Calu3 (cell line): ENCODE data around the gene CWC22. TPM values are rescaled to one million over a fixed set of nuclear protein-coding genes. Genes with fewer than 3 reads are reported as not detected.

Experiments
- BruUV-seq: library from RNA; stranded (reverse); fragments of 400-500 nt; replicated peaks from 2 replicates; lab custom pipeline; 2021; lab: Mats Ljungman, UMichigan
- CTCF ChIA-PET: fragments of 300-600 bp; sonication (Branson Sonifier 250); formaldehyde crosslinking; loops from one replicate; lab custom pipeline; 2022; ENCODE audit warnings: antibody characterized with exemption; lab: Charles Lee
- DNase-seq: peaks from one replicate; pipeline ENCODE4 v3.0.0; 2022
- H3K27ac Mint-ChIP-seq: one replicate; pipeline ENCODE4 v1.8.0; 2022; ENCODE audit warnings: mixed read lengths; ENCODE audit not compliant: unreplicated experiment
- H3K27me3 Mint-ChIP-seq: one replicate; pipeline ENCODE4 v1.8.0; 2022; ENCODE audit warnings: mixed read lengths; ENCODE audit not compliant: unreplicated experiment
- H3K36me3 Mint-ChIP-seq: one replicate; pipeline ENCODE4 v1.8.0; 2022; ENCODE audit warnings: mild to moderate bottlenecking, moderate library complexity, mixed read lengths; ENCODE audit not compliant: insufficient read depth, unreplicated experiment
- H3K4me1 Mint-ChIP-seq: one replicate; pipeline ENCODE4 v1.8.0; 2022; ENCODE audit warnings: mild to moderate bottlenecking, low read depth, mixed read lengths; ENCODE audit not compliant: unreplicated experiment
- H3K4me3 Mint-ChIP-seq: one replicate; pipeline ENCODE4 v1.8.0; 2022; ENCODE audit warnings: mild to moderate bottlenecking, low read depth, moderate library complexity, mixed read lengths; ENCODE audit not compliant: unreplicated experiment
- H3K9me3 Mint-ChIP-seq: one replicate; pipeline ENCODE4 v1.8.0; 2022; ENCODE audit warnings: low read depth, mixed read lengths; ENCODE audit not compliant: unreplicated experiment
- intact Hi-C: fragments of 100-400 bp; cut with micrococcal nuclease; formaldehyde crosslinking; loops from one replicate; pipeline ENCODE4 v1.10.0; 2022; ENCODE audit not compliant: unreplicated experiment
- total RNA-seq: library from RNA; stranded (reverse); gene quantifications from 2 replicates; pipeline ENCODE4 v1.2.3, GENCODE V29; 2022
- TF ChIP-seq, protein P1 (sequence below): fragments of 200-600 bp; IDR thresholded peaks from one replicate; pipeline ENCODE4 v1.8.0; 2022; ENCODE audit warnings: antibody characterized with exemption; ENCODE audit not compliant: unreplicated experiment

Gene CWC22
- total RNA-seq, 1 experiment from 2014 or later = 20.5 TPM

DNA sequence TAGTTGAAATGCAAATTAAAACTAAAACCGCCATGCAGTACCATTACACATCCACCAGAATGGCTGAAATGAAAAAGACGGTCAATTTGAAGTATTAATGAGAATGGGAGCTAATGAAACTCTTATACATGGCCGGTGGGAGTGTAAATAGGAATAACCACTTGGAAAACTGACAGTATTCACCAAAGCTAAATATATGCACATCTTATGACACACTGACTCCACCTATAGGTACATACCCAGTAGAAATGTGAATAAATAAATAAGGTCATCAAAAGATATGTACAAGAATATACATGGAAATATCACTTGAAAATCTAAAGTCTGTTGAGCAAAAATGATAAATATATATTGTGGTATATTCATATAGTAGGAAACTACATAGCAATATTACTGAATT is 57.7 kb downstream of the CWC22 start:
- TF ChIP-seq, protein P1, sequence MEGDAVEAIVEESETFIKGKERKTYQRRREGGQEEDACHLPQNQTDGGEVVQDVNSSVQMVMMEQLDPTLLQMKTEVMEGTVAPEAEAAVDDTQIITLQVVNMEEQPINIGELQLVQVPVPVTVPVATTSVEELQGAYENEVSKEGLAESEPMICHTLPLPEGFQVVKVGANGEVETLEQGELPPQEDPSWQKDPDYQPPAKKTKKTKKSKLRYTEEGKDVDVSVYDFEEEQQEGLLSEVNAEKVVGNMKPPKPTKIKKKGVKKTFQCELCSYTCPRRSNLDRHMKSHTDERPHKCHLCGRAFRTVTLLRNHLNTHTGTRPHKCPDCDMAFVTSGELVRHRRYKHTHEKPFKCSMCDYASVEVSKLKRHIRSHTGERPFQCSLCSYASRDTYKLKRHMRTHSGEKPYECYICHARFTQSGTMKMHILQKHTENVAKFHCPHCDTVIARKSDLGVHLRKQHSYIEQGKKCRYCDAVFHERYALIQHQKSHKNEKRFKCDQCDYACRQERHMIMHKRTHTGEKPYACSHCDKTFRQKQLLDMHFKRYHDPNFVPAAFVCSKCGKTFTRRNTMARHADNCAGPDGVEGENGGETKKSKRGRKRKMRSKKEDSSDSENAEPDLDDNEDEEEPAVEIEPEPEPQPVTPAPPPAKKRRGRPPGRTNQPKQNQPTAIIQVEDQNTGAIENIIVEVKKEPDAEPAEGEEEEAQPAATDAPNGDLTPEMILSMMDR = no peak
- intact Hi-C loops = no loop called here
- CTCF ChIA-PET = no interaction called here
- no peaks in the 10 kb centered on the region for H3K9me3 Mint-ChIP-seq
- H3K4me3 Mint-ChIP-seq = no peak overlapping the region
- no peaks in the 10 kb centered on the region for H3K4me1 Mint-ChIP-seq
- DNase-seq = no peak
- BruUV-seq = no TSS peak
- no peaks in the 10 kb centered on the region for H3K27me3 Mint-ChIP-seq
- H3K36me3 Mint-ChIP-seq = peaks cover 18% of the 10 kb centered on the region
- no peak overlapping the region for H3K27ac Mint-ChIP-seq

DNA sequence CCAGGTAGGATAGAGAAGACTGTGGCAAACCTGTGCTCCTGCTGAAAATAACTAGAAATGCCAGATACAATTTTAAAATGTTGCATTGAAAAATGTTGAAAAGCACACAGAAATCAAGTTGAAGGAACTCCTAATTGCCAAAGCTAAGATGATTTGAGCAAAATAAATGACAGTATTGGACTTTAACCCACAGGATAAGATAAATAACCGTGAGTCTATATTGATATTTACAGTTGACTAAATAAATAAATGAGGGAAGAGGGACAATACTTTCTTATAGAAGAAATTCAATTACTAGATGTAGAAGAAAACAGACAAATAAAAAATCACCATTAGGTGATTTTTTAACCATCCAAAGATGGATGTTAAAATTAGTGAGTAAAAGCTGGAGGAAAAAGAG is 59.0 kb downstream of the CWC22 start:
- Mint-ChIP-seq H3K27ac (no peak overlapping the region), H3K27me3 (no peaks in the 10 kb centered on the region), H3K9me3 (no peaks in the 10 kb centered on the region), H3K36me3 (peaks cover 13% of the 10 kb centered on the region), H3K4me3 (no peak overlapping the region), H3K4me1 (no peaks in the 10 kb centered on the region)
- TF ChIP-seq, protein P1 = no peak
- intact Hi-C loops = no loop called here
- CTCF ChIA-PET = no interaction called here
- no TSS peak for BruUV-seq
- DNase-seq = no peak

DNA sequence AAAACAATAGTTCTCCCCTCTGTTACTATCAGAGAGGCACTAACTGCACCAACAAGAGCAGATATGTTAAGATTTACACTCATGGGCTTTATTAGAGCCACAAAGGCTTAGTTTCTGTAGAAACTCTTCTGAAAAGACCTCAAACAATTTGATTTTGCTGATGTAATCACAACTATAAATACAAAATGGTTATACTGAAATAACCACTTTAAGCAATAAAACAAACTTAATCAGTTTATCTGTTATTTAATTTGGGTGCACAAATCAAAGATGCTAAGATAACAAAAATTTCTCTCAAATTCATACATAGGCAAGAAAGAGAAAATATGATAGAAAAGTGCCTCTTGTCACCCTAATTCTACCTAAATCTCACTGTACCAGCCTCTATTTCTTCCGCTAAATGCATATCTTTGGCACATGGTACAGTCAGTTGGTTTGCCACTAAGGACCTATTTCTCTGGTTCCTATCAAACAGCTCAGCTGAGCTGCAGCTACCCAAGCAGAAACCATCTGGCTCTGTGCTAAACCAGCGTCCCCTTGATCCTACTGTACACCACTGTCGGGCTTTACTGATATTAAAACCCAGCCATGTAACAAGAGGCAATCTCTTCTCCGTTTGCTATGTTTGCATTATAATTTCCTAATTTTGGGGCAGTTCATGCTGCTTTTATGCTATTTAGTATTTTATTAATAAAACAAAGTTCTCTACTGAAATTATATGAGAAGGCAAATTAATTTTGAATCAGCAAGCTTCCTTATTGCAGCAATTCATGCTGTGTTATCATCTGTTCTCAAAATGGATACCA is 60.1 kb downstream of the CWC22 start:
- CTCF ChIA-PET = no interaction called here
- intact Hi-C loops = no loop called here
- DNase-seq = no peak
- Mint-ChIP-seq H3K4me1 (no peaks in the 10 kb centered on the region), H3K4me3 (no peak overlapping the region), H3K27me3 (no peaks in the 10 kb centered on the region), H3K27ac (no peak overlapping the region), H3K9me3 (no peaks in the 10 kb centered on the region), H3K36me3 (peaks cover 12% of the 10 kb centered on the region)
- BruUV-seq = no TSS peak
- TF ChIP-seq, protein P1 = no peak

DNA sequence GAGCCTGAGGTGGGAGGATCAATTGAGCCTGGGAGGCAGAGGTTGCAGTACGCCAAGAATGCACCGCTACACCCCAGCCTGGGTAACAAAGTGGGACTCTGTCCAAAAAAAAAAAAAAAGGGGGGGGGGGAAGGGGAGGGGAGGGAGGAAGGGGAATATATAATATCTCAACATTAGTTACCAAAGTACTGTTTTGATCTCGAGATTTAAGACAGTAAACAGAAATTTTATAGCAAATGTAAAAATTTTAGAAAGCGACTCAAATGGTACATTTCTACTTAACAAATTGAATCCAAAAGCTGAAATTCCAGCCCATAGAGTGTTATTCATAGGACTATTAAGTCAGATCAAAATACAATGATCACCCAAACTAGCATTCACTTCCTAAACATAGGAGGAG is 60.8 kb downstream of the CWC22 start:
- no peak overlapping the region for H3K4me3 Mint-ChIP-seq
- no peaks in the 10 kb centered on the region for H3K27me3 Mint-ChIP-seq
- H3K27ac Mint-ChIP-seq = no peak overlapping the region
- no peak for DNase-seq
- CTCF ChIA-PET = no interaction called here
- peaks cover 12% of the 10 kb centered on the region for H3K36me3 Mint-ChIP-seq
- no peaks in the 10 kb centered on the region for H3K4me1 Mint-ChIP-seq
- TF ChIP-seq, protein P1 = no peak
- no TSS peak for BruUV-seq
- intact Hi-C loops = no loop called here
- no peaks in the 10 kb centered on the region for H3K9me3 Mint-ChIP-seq
